Ecto neural progenitor cell (in vitro differentiated cells): ENCODE data around the gene MAPKAPK3.

Experiments
- DNase-seq: peaks from one replicate; pipeline ENCODE4 v3.0.0-alpha.2; 2018; ENCODE audit warnings: low spot score

The MAPKAPK3 gene

GRCh38 chr3:50627407-50628051 lies 10.6 kb downstream of the MAPKAPK3 start:
- peak; percentile 66 for DNase-seq

GRCh38 chr3:50628601-50629000 lies 11.7 kb downstream of the MAPKAPK3 start:
- no peak for DNase-seq

GRCh38 chr3:50630394-50630793 lies 13.4 kb downstream of the MAPKAPK3 start:
- DNase-seq = no peak

GRCh38 chr3:50630877-50631276 lies 13.9 kb downstream of the MAPKAPK3 start:
- no peak for DNase-seq

- DNase-seq = no peak
These were observed 15.5 kb downstream of the MAPKAPK3 start for GRCh38 chr3:50632450-50632849.

- no peak for DNase-seq
These were observed 16.4 kb downstream of the MAPKAPK3 start for GRCh38 chr3:50633230-50633790.

GRCh38 chr3:50635066-50635465 lies 18.1 kb downstream of the MAPKAPK3 start:
- DNase-seq = no peak

GRCh38 chr3:50637011-50637410 lies 20.1 kb downstream of the MAPKAPK3 start:
- DNase-seq = no peak

- no peak for DNase-seq
These were observed 21.0 kb downstream of the MAPKAPK3 start for GRCh38 chr3:50637945-50638344.

- no peak for DNase-seq
These were observed 22.1 kb downstream of the MAPKAPK3 start for GRCh38 chr3:50639055-50639494.

- DNase-seq = no peak
These were observed 25.4 kb downstream of the MAPKAPK3 start for GRCh38 chr3:50642382-50642781.

GRCh38 chr3:50644561-50644960 lies 27.6 kb downstream of the MAPKAPK3 start:
- DNase-seq = no peak

- DNase-seq = no peak
These were observed 28.4 kb downstream of the MAPKAPK3 start for GRCh38 chr3:50645378-50645777.

GRCh38 chr3:50648313-50648712 lies 31.4 kb downstream of the MAPKAPK3 start:
- peak; percentile 60 for DNase-seq

- DNase-seq = no peak
These were observed 32.0 kb downstream of the MAPKAPK3 start for GRCh38 chr3:50648944-50649343.

GRCh38 chr3:50649451-50649931 lies 32.5 kb downstream of the MAPKAPK3 start:
- DNase-seq = no peak

GRCh38 chr3:50650018-50650417 lies 33.1 kb downstream of the MAPKAPK3 start:
- no peak for DNase-seq

- no peak for DNase-seq
These were observed 34.5 kb downstream of the MAPKAPK3 start for GRCh38 chr3:50651445-50651844.

- no peak for DNase-seq
These were observed 35.1 kb downstream of the MAPKAPK3 start for GRCh38 chr3:50651920-50652529.

GRCh38 chr3:50652709-50653108 lies 35.8 kb downstream of the MAPKAPK3 start:
- DNase-seq = no peak

- DNase-seq = no peak
These were observed 37.1 kb downstream of the MAPKAPK3 start for GRCh38 chr3:50653937-50654595.

GRCh38 chr3:50655009-50655830 lies 38.3 kb downstream of the MAPKAPK3 start:
- no peak for DNase-seq
